Neutrophil (primary cell): ENCODE measurements around the gene FIBCD1.

ENCODE experiments used
- H3K27ac ChIP-seq: fragments of 200-600 bp; sonication (generic); 2 replicates; pipeline ENCODE4 v1.5.1; 2016; ENCODE audit warnings: mild to moderate bottlenecking, moderate library complexity
- H3K27me3 ChIP-seq: fragments of 200-600 bp; sonication (generic); 2 replicates; pipeline ENCODE4 v1.6.0; 2016; ENCODE audit warnings: mild to moderate bottlenecking
- H3K36me3 ChIP-seq: fragments of 200-600 bp; sonication (generic); 2 replicates; pipeline ENCODE4 v1.5.1; 2017
- H3K4me1 ChIP-seq, 2 experiments: fragments of 200-600 bp in 1 of 2; sonication (generic) in 1 of 2; 1 replicate in 1 of 2; 2 replicates in 1 of 2; pipeline versions ENCODE4 v1.5.1 to v1.6.1; 2013 to 2016; ENCODE audit warnings: low read depth in 1 of 2, low read length in 1 of 2, mild to moderate bottlenecking in 1 of 2, moderate library complexity in 1 of 2; ENCODE audit not compliant: control insufficient read depth in 1 of 2, insufficient read depth in 1 of 2
- H3K4me3 ChIP-seq, 2 experiments: fragments of 200-600 bp in 1 of 2; sonication (generic) in 1 of 2; 1 replicate in 1 of 2; 2 replicates in 1 of 2; pipeline ENCODE4 v1.5.1; 2013 to 2016; ENCODE audit warnings: low read depth in 1 of 2, low read length in 1 of 2, mild to moderate bottlenecking in 1 of 2, moderate library complexity in 1 of 2
- H3K9me3 ChIP-seq: fragments of 200-600 bp; sonication (generic); 2 replicates; pipeline ENCODE4 v1.5.1; 2016
- CTCF ChIP-seq: fragments of 200-600 bp; sonication (generic); IDR thresholded peaks from 2 replicates; pipeline ENCODE4 v1.5.1; 2016; ENCODE audit warnings: antibody characterized with exemption

FIBCD1 gene

DNA sequence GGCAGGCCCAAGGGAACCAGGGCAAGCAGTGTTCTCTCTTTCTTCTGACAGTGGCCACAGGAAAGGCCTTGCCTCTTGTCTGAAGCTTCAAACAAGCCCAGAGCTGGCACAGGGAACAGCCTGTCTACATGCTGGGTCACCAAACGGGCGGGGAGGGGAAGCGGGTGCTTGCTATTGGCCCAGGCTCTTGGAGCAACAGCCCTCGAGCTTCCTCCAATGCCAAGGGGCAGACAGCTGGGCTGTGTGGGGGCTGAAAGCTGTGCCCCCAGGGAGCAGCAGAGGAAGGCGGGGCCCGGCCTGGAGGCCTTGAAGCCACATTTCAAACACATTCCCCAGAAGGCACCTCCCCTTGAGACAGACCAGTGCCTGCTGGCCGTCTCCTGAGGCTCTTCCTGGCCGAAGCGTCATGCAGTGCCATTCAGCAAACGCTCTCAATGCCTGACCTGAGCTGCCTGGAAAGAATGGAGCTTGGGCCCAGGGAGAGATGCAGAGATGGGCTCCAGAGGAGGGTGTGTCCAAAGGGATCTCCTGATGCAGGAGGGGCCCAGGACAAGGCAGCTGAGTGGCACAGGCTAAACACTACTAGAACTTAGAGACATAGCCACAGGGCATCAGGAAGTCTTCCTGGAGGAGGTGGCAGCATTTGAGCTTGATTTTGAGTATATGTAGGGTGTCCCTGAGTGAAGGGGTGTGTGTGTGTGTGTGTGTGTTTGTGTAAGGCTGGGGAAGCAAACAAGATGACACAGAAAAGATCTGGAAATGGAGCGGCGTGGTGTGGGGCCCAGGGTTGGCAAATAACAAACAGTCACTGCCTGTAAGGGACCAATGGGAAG is 2.5 kb downstream of the FIBCD1 start:
- H3K4me3 ChIP-seq = no peak overlapping the region
- no peaks in the 10 kb centered on the region for H3K36me3 ChIP-seq
- no peak for TF ChIP-seq CTCF
- H3K27me3 ChIP-seq = peaks cover 100% of the 10 kb centered on the region
- peaks cover 6 to 8% of the 10 kb centered on the region in 2 experiments for H3K4me1 ChIP-seq
- H3K27ac ChIP-seq = no peak overlapping the region
- no peaks in the 10 kb centered on the region for H3K9me3 ChIP-seq

DNA sequence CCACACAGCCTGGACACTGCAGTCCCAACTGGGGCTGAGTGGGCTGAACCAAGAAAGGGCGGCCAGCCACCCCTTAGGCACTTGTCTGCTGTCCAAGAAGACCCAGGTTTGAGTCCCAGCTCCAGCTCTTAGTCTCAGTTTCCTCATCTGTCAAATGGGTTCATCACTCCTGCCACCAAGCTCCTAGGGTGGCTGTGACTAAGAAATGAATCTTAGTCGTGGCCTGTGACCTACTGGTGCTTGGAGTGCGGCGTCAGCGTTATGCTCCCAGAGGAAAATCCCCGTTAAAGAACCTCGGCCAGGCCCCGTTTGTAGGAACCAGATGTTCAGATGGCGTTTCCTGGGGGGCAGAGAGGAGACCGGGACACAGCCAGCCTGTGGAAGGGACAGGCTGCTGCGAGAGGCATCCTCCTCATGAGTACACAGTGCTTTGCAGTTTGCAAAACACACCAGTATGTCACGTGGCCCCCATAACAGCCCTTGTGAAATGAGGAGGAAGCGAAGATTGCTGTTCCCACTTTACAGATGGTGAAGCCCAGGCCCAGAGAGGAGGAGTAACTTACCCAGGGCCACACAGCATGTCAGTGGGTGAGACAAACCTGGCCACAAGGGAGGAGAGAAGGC is 3.3 kb downstream of the FIBCD1 start:
- H3K27me3 ChIP-seq = peaks cover 100% of the 10 kb centered on the region
- TF ChIP-seq CTCF = no peak
- no peaks in the 10 kb centered on the region for H3K9me3 ChIP-seq
- H3K4me3 ChIP-seq = no peak overlapping the region
- no peaks in the 10 kb centered on the region for H3K36me3 ChIP-seq
- no peak overlapping the region for H3K27ac ChIP-seq
- peaks cover 6 to 8% of the 10 kb centered on the region in 2 experiments for H3K4me1 ChIP-seq

DNA sequence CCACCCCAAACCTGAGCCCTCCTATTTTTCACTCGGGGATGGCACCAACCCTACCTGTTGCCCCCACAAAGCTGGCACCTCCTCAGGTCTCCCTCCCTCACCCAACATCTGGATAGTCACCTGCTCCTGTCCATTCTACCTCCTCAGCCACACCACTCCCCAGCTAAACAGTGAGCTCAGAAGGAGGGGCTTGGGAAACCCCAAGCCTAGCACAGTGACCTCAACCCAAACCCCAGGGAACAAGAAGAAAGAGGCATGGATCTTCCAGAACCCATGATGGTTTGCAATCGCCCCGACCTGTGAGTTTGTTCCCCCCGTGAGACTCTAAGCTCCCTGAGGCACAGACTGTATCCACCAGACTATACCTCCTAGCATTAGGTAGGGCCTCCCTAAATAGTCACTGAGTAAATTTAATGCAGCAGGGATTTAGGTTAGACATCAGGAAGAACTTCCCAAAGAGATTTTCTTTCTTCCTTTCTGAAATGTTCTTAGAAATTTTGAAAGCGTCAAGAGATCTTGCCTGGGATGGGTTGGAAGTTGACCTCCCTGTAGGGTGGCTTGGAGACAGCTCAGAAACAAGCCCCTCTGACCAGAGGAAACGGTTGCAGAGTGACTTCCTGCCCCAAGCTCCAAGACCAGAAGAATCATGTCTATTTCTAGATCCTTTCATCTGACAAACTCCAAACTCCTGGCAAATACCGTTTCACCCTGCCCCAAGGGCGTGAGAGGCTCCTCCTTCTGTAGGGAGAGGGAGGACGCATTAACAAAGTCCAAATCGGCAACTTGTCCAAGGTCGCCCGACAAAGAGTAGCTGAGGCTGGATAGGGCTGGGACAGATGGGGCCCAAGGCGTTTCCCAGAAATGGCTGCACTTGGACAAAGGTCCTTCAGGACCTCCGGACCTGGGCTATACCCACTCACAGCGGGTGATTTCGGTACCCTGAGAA is 4.1 kb downstream of the FIBCD1 start:
- TF ChIP-seq CTCF = no peak
- no peak overlapping the region for H3K27ac ChIP-seq
- peaks cover 6 to 8% of the 10 kb centered on the region in 2 experiments for H3K4me1 ChIP-seq
- no peaks in the 10 kb centered on the region for H3K36me3 ChIP-seq
- H3K9me3 ChIP-seq = no peaks in the 10 kb centered on the region
- H3K27me3 ChIP-seq = peaks cover 96% of the 10 kb centered on the region
- H3K4me3 ChIP-seq = no peak overlapping the region

DNA sequence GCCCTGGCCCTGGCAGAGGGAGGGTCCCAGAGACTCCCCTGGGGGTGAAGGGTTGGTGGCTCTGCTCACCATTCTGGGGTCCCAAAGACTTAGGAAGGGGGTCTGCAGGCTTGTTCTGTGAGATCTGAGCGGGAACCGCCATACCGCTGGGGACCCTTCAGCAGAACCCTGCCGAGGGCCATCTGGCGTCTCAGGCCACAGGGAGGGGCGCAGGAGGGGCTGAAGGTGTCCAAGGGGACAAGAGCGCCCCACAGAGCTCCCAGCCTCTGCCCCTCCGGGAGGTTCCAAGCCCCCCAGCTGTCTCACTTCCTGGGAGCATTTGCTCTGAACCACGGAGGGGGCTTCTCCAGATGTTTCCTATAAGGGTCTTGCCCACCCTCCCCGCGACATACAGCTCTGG is 4.8 kb downstream of the FIBCD1 start:
- H3K4me3 ChIP-seq = no peak overlapping the region
- H3K36me3 ChIP-seq = no peaks in the 10 kb centered on the region
- peaks cover 93% of the 10 kb centered on the region for H3K27me3 ChIP-seq
- no peak for TF ChIP-seq CTCF
- H3K9me3 ChIP-seq = no peaks in the 10 kb centered on the region
- H3K4me1 ChIP-seq = peaks cover 4 to 6% of the 10 kb centered on the region in 2 experiments
- H3K27ac ChIP-seq = no peak overlapping the region

GRCh38 chr9:130933114-130934046 is 5.7 kb downstream of the FIBCD1 start:
- H3K4me3 ChIP-seq = no peak overlapping the region
- H3K27ac ChIP-seq = no peak overlapping the region
- no peaks in the 10 kb centered on the region for H3K9me3 ChIP-seq
- peaks cover 85% of the 10 kb centered on the region for H3K27me3 ChIP-seq
- no peaks in the 10 kb centered on the region for H3K36me3 ChIP-seq
- H3K4me1 ChIP-seq = no peaks in the 10 kb centered on the region
- TF ChIP-seq CTCF = no peak
